ENCODE measurements around the gene DNMT1.
"Not testable (repeated sequence)": the region's sequence is repeated elsewhere in the genome, so short reads cannot be mapped to it uniquely, and the experiment has no call there.

The DNMT1 gene

GRCh38 chr19:10182076-10182475, 12.7 kb downstream of the DNMT1 start:
- DNase-seq = no peak

- DNase-seq = no peak
Observed at GRCh38 chr19:10180459-10180858, 14.3 kb downstream of the DNMT1 start.

- DNase-seq = not testable (repeated sequence)
Observed at GRCh38 chr19:10180024-10180423, 14.7 kb downstream of the DNMT1 start.

- DNase-seq = no peak
Observed at GRCh38 chr19:10173527-10173926, 21.2 kb downstream of the DNMT1 start.

GRCh38 chr19:10168386-10168948, 26.3 kb downstream of the DNMT1 start:
- no peak for DNase-seq

GRCh38 chr19:10167459-10167858, 27.3 kb downstream of the DNMT1 start:
- DNase-seq = no peak

- not testable (repeated sequence) for DNase-seq
Observed at GRCh38 chr19:10166501-10166900, 28.3 kb downstream of the DNMT1 start.

GRCh38 chr19:10166046-10166445, 28.7 kb downstream of the DNMT1 start:
- no peak for DNase-seq

- no peak for DNase-seq
Observed at GRCh38 chr19:10163536-10163935, 31.2 kb downstream of the DNMT1 start.

- no peak for DNase-seq
Observed at GRCh38 chr19:10159610-10160009, 35.1 kb downstream of the DNMT1 start.

- DNase-seq = no peak
Observed at GRCh38 chr19:10158485-10158884, 36.3 kb downstream of the DNMT1 start.

GRCh38 chr19:10158071-10158470, 36.7 kb downstream of the DNMT1 start:
- DNase-seq = no peak

- no peak for DNase-seq
Observed at GRCh38 chr19:10155839-10156238, 38.9 kb downstream of the DNMT1 start.

GRCh38 chr19:10152100-10152499, 42.7 kb downstream of the DNMT1 start:
- no peak for DNase-seq

- no peak for DNase-seq
Observed at GRCh38 chr19:10151521-10151920, 43.2 kb downstream of the DNMT1 start.

- no peak for DNase-seq
Observed at GRCh38 chr19:10149427-10149826, 45.3 kb downstream of the DNMT1 start.

GRCh38 chr19:10146142-10146541, 48.6 kb downstream of the DNMT1 start:
- DNase-seq = no peak

- no peak for DNase-seq
Observed at GRCh38 chr19:10145031-10145430, 49.7 kb downstream of the DNMT1 start.

- no peak for DNase-seq
Observed at GRCh38 chr19:10144361-10144760, 50.4 kb downstream of the DNMT1 start.

- DNase-seq = no peak
Observed at GRCh38 chr19:10143681-10144080, 51.1 kb downstream of the DNMT1 start.

GRCh38 chr19:10142701-10143375, 51.9 kb downstream of the DNMT1 start:
- peak; percentile 29 for DNase-seq

- DNase-seq = no peak
Observed at GRCh38 chr19:10141973-10142372, 52.8 kb downstream of the DNMT1 start.

- DNase-seq = no peak
Observed at GRCh38 chr19:10141479-10141878, 53.3 kb downstream of the DNMT1 start.

- no peak for DNase-seq
Observed at GRCh38 chr19:10139952-10140351, 54.8 kb downstream of the DNMT1 start.
